ENCODE data around the gene PALB2.

The PALB2 gene

GRCh38 chr16:23670137-23670776 lies 29.1 kb upstream of the PALB2 start:
- H3K4me3 Mint-ChIP-seq, result no peak overlapping the region
- TF ChIP-seq, protein P1, sequence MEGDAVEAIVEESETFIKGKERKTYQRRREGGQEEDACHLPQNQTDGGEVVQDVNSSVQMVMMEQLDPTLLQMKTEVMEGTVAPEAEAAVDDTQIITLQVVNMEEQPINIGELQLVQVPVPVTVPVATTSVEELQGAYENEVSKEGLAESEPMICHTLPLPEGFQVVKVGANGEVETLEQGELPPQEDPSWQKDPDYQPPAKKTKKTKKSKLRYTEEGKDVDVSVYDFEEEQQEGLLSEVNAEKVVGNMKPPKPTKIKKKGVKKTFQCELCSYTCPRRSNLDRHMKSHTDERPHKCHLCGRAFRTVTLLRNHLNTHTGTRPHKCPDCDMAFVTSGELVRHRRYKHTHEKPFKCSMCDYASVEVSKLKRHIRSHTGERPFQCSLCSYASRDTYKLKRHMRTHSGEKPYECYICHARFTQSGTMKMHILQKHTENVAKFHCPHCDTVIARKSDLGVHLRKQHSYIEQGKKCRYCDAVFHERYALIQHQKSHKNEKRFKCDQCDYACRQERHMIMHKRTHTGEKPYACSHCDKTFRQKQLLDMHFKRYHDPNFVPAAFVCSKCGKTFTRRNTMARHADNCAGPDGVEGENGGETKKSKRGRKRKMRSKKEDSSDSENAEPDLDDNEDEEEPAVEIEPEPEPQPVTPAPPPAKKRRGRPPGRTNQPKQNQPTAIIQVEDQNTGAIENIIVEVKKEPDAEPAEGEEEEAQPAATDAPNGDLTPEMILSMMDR (IDR thresholded peaks at IDR 0.05), result no peak
- H3K36me3 Mint-ChIP-seq (ENCODE audit: low read depth), result peaks cover 65% of the 10 kb centered on the region
- H3K27me3 Mint-ChIP-seq (ENCODE audit: low read depth, poor library complexity), result no peaks in the 10 kb centered on the region
- H3K9me3 Mint-ChIP-seq, result no peaks in the 10 kb centered on the region
- H3K4me1 Mint-ChIP-seq, result no peaks in the 10 kb centered on the region
- no peak overlapping the region for H3K27ac Mint-ChIP-seq
- no peak for DNase-seq

DNA sequence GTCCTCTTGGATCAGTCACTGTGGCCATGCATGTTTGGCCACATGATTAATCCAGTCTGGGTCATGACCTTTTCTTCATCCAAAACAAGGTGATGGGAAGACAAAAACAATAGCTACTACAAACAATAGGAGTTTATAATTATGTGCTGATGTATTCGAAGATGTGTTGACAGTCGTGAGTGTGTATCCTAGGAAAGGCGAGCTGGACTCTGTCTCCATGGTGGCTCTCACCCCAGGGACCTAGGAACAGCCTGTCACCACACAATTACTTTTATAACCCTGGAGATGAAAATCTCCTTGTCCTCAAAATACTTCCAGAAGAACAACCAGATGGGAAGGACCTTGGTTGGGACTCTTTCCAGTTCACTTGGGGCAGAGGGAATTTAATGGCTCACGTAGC lies 27.8 kb upstream of the PALB2 start:
- Mint-ChIP-seq H3K4me1 (no peaks in the 10 kb centered on the region), H3K9me3 (no peaks in the 10 kb centered on the region), H3K36me3 (ENCODE audit: low read depth) (peaks cover 62% of the 10 kb centered on the region), H3K4me3 (no peak overlapping the region), H3K27me3 (ENCODE audit: low read depth, poor library complexity) (no peaks in the 10 kb centered on the region), H3K27ac (no peak overlapping the region)
- TF ChIP-seq, protein P1 (IDR thresholded peaks at IDR 0.05), result no peak
- DNase-seq, result no peak

GRCh38 chr16:23668225-23668624 lies 27.1 kb upstream of the PALB2 start:
- no peaks in the 10 kb centered on the region for H3K9me3 Mint-ChIP-seq
- H3K4me1 Mint-ChIP-seq, result no peaks in the 10 kb centered on the region
- no peaks in the 10 kb centered on the region for H3K27me3 Mint-ChIP-seq (ENCODE audit: low read depth, poor library complexity)
- peaks cover 65% of the 10 kb centered on the region for H3K36me3 Mint-ChIP-seq (ENCODE audit: low read depth)
- H3K27ac Mint-ChIP-seq, result no peak overlapping the region
- DNase-seq, result no peak
- H3K4me3 Mint-ChIP-seq, result no peak overlapping the region
- TF ChIP-seq, protein P1 (IDR thresholded peaks at IDR 0.05), result no peak

- Mint-ChIP-seq H3K27me3 (ENCODE audit: low read depth, poor library complexity) (no peaks in the 10 kb centered on the region), H3K36me3 (ENCODE audit: low read depth) (peaks cover 63% of the 10 kb centered on the region), H3K27ac (no peak overlapping the region), H3K4me1 (no peaks in the 10 kb centered on the region), H3K4me3 (no peak overlapping the region), H3K9me3 (no peaks in the 10 kb centered on the region)
- TF ChIP-seq, protein P1 (IDR thresholded peaks at IDR 0.05), result no peak
- no peak for DNase-seq
Measured at GRCh38 chr16:23667355-23667659, 26.2 kb upstream of the PALB2 start.

DNA sequence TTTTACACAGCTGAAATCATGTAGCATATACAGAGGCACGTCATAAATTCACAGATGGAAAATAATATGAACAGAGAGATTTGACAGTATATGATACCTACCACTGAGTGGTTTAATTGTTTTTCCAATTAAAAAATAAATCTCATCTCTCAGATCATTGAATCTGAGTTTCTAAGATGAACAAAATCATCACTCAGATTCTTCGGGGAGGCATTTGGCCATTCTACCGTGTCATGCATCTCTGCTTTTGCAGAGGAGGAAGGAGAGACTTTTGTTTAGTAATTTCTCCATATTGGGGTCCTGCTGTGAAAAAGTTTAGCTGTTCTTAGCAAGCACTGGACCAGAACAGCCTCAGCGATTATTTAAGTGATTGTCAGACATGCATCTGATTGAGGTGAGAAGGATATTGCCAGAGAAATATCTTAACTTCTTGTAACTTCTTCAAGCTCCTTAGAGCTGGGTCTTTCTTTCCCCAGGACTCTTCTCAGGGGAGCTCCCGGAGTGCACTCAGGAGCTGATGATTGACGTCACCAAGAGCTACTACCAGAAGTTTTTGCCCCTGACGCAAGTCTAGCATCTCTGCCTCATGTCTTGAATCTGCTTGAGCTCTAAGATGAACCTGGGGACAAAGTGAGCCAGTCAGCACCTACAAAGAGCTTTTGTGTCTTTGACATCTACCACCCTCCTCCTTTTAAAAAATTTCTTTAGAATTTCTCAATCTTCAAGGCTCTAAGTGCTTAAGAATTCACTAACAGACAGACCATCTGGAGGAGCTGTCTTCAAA lies 25.7 kb upstream of the PALB2 start:
- no peak overlapping the region for H3K4me3 Mint-ChIP-seq
- H3K9me3 Mint-ChIP-seq, result no peaks in the 10 kb centered on the region
- TF ChIP-seq, protein P1 (IDR thresholded peaks at IDR 0.05), result no peak
- H3K4me1 Mint-ChIP-seq, result no peaks in the 10 kb centered on the region
- H3K27me3 Mint-ChIP-seq (ENCODE audit: low read depth, poor library complexity), result no peaks in the 10 kb centered on the region
- DNase-seq, result no peak
- H3K27ac Mint-ChIP-seq, result no peak overlapping the region
- H3K36me3 Mint-ChIP-seq (ENCODE audit: low read depth), result peaks cover 57% of the 10 kb centered on the region

DNA sequence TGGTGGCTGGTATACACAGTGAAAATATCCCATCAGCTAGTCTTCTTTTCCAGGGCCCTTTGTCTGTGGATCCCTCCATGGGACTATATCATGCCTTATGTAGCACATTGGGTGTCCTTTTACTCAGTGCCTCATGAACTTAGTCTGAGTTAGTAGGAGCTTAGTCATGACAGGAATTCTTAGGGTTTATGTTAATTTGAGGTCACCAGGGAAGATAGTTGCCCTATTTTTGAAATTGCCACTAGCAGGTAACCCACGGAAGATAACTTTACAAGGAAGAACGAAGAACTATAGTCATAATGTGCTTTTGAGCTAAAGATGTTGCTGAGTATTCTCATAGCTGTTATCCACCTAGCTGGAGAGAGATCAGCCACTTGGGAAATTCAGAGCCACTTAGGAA lies 22.8 kb upstream of the PALB2 start:
- Mint-ChIP-seq H3K9me3 (no peaks in the 10 kb centered on the region), H3K4me1 (no peaks in the 10 kb centered on the region), H3K27ac (no peak overlapping the region), H3K4me3 (no peak overlapping the region), H3K27me3 (ENCODE audit: low read depth, poor library complexity) (no peaks in the 10 kb centered on the region), H3K36me3 (ENCODE audit: low read depth) (peaks cover 55% of the 10 kb centered on the region)
- DNase-seq, result no peak
- TF ChIP-seq, protein P1 (IDR thresholded peaks at IDR 0.05), result no peak
